ENCODE data around the gene PPFIA2.

DNA sequence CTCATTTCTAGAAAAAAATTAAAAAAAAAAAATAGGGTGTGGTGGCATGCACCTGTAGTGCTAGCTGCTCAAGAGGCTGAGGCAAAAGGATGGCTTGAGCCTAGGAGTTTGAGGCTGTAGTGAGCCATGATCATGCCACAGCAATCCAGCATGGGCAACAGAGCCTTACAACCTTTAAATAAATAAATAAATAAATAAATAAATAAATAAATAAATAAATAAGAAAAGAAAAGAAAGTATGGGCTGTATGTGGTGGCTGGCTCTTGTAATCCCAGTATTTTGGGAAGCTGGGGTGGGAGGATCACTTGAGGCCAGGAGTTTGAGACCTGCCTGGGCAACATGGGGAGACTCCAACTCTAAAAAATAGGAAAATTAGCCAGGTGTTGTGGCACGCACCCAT is 373.0 kb downstream of the PPFIA2 start:
- TF ChIP-seq CTCF (IDR thresholded peaks at IDR 0.05) (no peak), POLR2A (IDR thresholded peaks at IDR 0.05) (no peak)
